AG09319 (cell line): Measurements from ENCODE around the gene QPCT.

Experiments used
- DNase-seq: peaks from one replicate; pipeline ENCODE4 v3.0.0-alpha.2; 2010; ENCODE audit warnings: low read depth; ENCODE audit errors: extremely low read depth
- CTCF ChIP-seq: IDR thresholded peaks from 2 replicates; pipeline ENCODE4 v1.5.1; 2011; ENCODE audit warnings: low read depth, mild to moderate bottlenecking, inconsistent platforms, low read length, moderate library complexity

QPCT gene

GRCh38 chr2:37324786-37325624 lies 19.4 kb upstream of the QPCT start, which contains the start of gene PRKD3:
Gene PRKD3 (minus strand): TSS chr2:37324833. CDS start chr2:37316524, 8,309 bp downstream.
- DNase-seq = no peak
- no peak for TF ChIP-seq CTCF

GRCh38 chr2:37325625-37326071 lies 18.8 kb upstream of the QPCT start:
- no peak for TF ChIP-seq CTCF
- DNase-seq = no peak

- no peak for TF ChIP-seq CTCF
- peak; percentile 57 for DNase-seq
Measured at GRCh38 chr2:37326285-37326684, 18.1 kb upstream of the QPCT start.

GRCh38 chr2:37326866-37327634 lies 17.4 kb upstream of the QPCT start:
- no peak for DNase-seq
- TF ChIP-seq CTCF = no peak

GRCh38 chr2:37330681-37331080 lies 13.7 kb upstream of the QPCT start:
- TF ChIP-seq CTCF = no peak
- DNase-seq = no peak

GRCh38 chr2:37332560-37332959 lies 11.9 kb upstream of the QPCT start:
- no peak for DNase-seq
- no peak for TF ChIP-seq CTCF

GRCh38 chr2:37333256-37333655 lies 11.2 kb upstream of the QPCT start:
- no peak for DNase-seq
- no peak for TF ChIP-seq CTCF
